H9 (cell line): Measurements from ENCODE around the gene BRD8. TPM values are rescaled to one million over a fixed set of nuclear protein-coding genes. Genes with fewer than 3 reads are reported as not detected.

Source experiments
- DNase-seq: peaks from one replicate; pipeline ENCODE4 v3.0.0-alpha.2; 2017
- H2AFZ ChIP-seq: one replicate; pipeline ENCODE4 v1.6.1; 2013; ENCODE audit warnings: mild to moderate bottlenecking, low read length, control low read depth, moderate library complexity
- H2AK5ac ChIP-seq: 2 replicates; pipeline ENCODE4 v1.6.1; 2013; ENCODE audit warnings: low read length, control low read depth, mixed read lengths; ENCODE audit not compliant: insufficient read length
- H2BK120ac ChIP-seq: one replicate; pipeline ENCODE4 v1.6.1; 2013; ENCODE audit warnings: low read depth, mild to moderate bottlenecking, low read length, control low read depth, inconsistent platforms; ENCODE audit not compliant: poor library complexity, severe bottlenecking
- H2BK12ac ChIP-seq: 2 replicates; pipeline ENCODE4 v1.6.1; 2013; ENCODE audit warnings: low read length, control low read depth, mixed read lengths, low read depth; ENCODE audit not compliant: insufficient read length
- H2BK15ac ChIP-seq: 2 replicates; pipeline ENCODE4 v1.6.1; 2013; ENCODE audit warnings: low read depth, low read length, control low read depth
- H2BK20ac ChIP-seq: one replicate; pipeline ENCODE4 v1.6.1; 2013; ENCODE audit warnings: low read depth, mild to moderate bottlenecking, low read length, control low read depth, inconsistent platforms; ENCODE audit not compliant: poor library complexity, severe bottlenecking
- H2BK5ac ChIP-seq: 2 replicates; pipeline ENCODE4 v1.6.1; 2013; ENCODE audit warnings: low read length, control low read depth, mixed read lengths; ENCODE audit not compliant: insufficient read length
- H3K14ac ChIP-seq: 2 replicates; pipeline ENCODE4 v1.6.1; 2013; ENCODE audit warnings: low read length, control low read depth; ENCODE audit not compliant: insufficient read depth
- H3K18ac ChIP-seq: 2 replicates; pipeline ENCODE4 v1.6.1; 2013; ENCODE audit warnings: low read depth, mild to moderate bottlenecking, mixed read lengths, low read length, control low read depth; ENCODE audit not compliant: insufficient read length
- H3K23ac ChIP-seq: 2 replicates; pipeline ENCODE4 v1.6.1; 2013; ENCODE audit warnings: low read length, control low read depth, mixed read lengths, low read depth; ENCODE audit not compliant: insufficient read length
- H3K23me2 ChIP-seq: 2 replicates; pipeline ENCODE4 v1.6.1; 2013; ENCODE audit warnings: low read depth, mild to moderate bottlenecking, mixed read lengths, low read length, control low read depth; ENCODE audit not compliant: insufficient read length, poor library complexity, severe bottlenecking
- H3K27ac ChIP-seq: 2 replicates; pipeline ENCODE4 v1.5.1; 2013; ENCODE audit warnings: low read length, control low read depth, mixed read lengths, low read depth; ENCODE audit not compliant: insufficient read length
- H3K27me3 ChIP-seq: 2 replicates; pipeline ENCODE4 v1.6.1; 2013; ENCODE audit warnings: low read length, control low read depth, inconsistent platforms; ENCODE audit not compliant: insufficient read depth
- H3K4ac ChIP-seq: 2 replicates; pipeline ENCODE4 v1.6.1; 2013; ENCODE audit warnings: low read depth, mild to moderate bottlenecking, control low read depth, inconsistent platforms, low read length, moderate library complexity
- H3K4me1 ChIP-seq: 2 replicates; pipeline ENCODE4 v1.6.1; 2013; ENCODE audit warnings: low read length, control low read depth, inconsistent platforms; ENCODE audit not compliant: insufficient read depth
- H3K4me2 ChIP-seq: 2 replicates; pipeline ENCODE4 v1.6.1; 2013; ENCODE audit warnings: low read length, control low read depth, mixed read lengths; ENCODE audit not compliant: insufficient read length, insufficient read depth
- H3K56ac ChIP-seq: 2 replicates; pipeline ENCODE4 v1.6.1; 2013; ENCODE audit warnings: low read depth, mild to moderate bottlenecking, mixed read lengths, low read length, control low read depth; ENCODE audit not compliant: insufficient read length
- H3K79me1 ChIP-seq: 2 replicates; pipeline ENCODE4 v1.6.1; 2013; ENCODE audit warnings: low read depth, mild to moderate bottlenecking, moderate library complexity, low read length, control low read depth, inconsistent platforms; ENCODE audit not compliant: insufficient read depth, poor library complexity, severe bottlenecking
- H3K79me2 ChIP-seq: 2 replicates; pipeline ENCODE4 v1.6.1; 2013; ENCODE audit warnings: low read length, control low read depth, inconsistent platforms; ENCODE audit not compliant: insufficient read depth
- H3K9ac ChIP-seq: 2 replicates; pipeline ENCODE4 v1.6.1; 2013; ENCODE audit warnings: low read length, control low read depth, mixed read lengths; ENCODE audit not compliant: insufficient read length; ENCODE audit errors: extremely low read depth
- H3K9me3 ChIP-seq: one replicate; pipeline ENCODE4 v1.6.1; 2013; ENCODE audit warnings: low read depth, low read length, inconsistent platforms; ENCODE audit not compliant: control insufficient read depth
- H3T11ph ChIP-seq: one replicate; pipeline ENCODE4 v1.6.1; 2013; ENCODE audit warnings: mild to moderate bottlenecking, low read length, control low read depth, inconsistent platforms
- H4K20me1 ChIP-seq: one replicate; pipeline ENCODE4 v1.6.1; 2013; ENCODE audit not compliant: control insufficient read depth, insufficient read length, insufficient read depth
- H4K5ac ChIP-seq: 2 replicates; pipeline ENCODE4 v1.6.1; 2013; ENCODE audit warnings: low read depth, mild to moderate bottlenecking, mixed read lengths, low read length, control low read depth; ENCODE audit not compliant: insufficient read length
- H4K8ac ChIP-seq: replicated peaks from 2 replicates; pipeline ENCODE4 v1.6.1; 2013; ENCODE audit warnings: low read length, control low read depth, mixed read lengths, low read depth; ENCODE audit not compliant: insufficient read length
- H4K91ac ChIP-seq: 2 replicates; pipeline ENCODE4 v1.6.1; 2013; ENCODE audit warnings: low read depth, mild to moderate bottlenecking, moderate library complexity, mixed read lengths, low read length, control low read depth; ENCODE audit not compliant: insufficient read length
- H3K27ac Mint-ChIP-seq, 3 experiments: 2 replicates in 2 of 3; 3 replicates in 1 of 3; pipeline ENCODE4 v1.8.0; 2020 to 2021; ENCODE audit warnings: mixed read lengths in 3 of 3, mild to moderate bottlenecking in 1 of 3, moderate library complexity in 1 of 3
- H3K27me3 Mint-ChIP-seq: 2 replicates; pipeline ENCODE4 v1.8.0; 2021; ENCODE audit warnings: low read depth, mild to moderate bottlenecking, moderate library complexity, mixed read lengths
- H3K36me3 Mint-ChIP-seq, 3 experiments: 2 replicates in 2 of 3; 3 replicates in 1 of 3; pipeline ENCODE4 v1.8.0; 2020 to 2021; ENCODE audit warnings: low read depth in 3 of 3, mixed read lengths in 3 of 3; ENCODE audit not compliant: insufficient read depth in 1 of 3
- H3K4me1 Mint-ChIP-seq, 2 experiments: 2 replicates each; pipeline ENCODE4 v1.8.0; 2020; ENCODE audit warnings: mixed read lengths in 2 of 2
- H3K4me3 Mint-ChIP-seq, 2 experiments: 2 replicates in 1 of 2; 3 replicates in 1 of 2; pipeline ENCODE4 v1.8.0; 2020 to 2021; ENCODE audit warnings: mild to moderate bottlenecking in 2 of 2, mixed read lengths in 2 of 2, moderate library complexity in 1 of 2
- H3K9me3 Mint-ChIP-seq, 2 experiments: 2 replicates in 1 of 2; 3 replicates in 1 of 2; pipeline ENCODE4 v1.8.0; 2020; ENCODE audit warnings: mild to moderate bottlenecking in 2 of 2, mixed read lengths in 2 of 2, moderate library complexity in 1 of 2
- WGBS: extraction: QIAGEN DNeasy Blood & Tissue Kit; methylation state at CpG from one replicate; pipeline ENCODE4 v1.1.7; 2013; ENCODE audit warnings: missing lambda C conversion rate, low lambda C conversion rate, mixed read lengths; ENCODE audit not compliant: insufficient read length; ENCODE audit errors: extremely low coverage; 5-methylcytosine and 5-hydroxymethylcytosine counted together
- total RNA-seq: library from RNA; stranded (reverse); gene quantifications from 2 replicates; pipeline ENCODE4 v1.2.1, GENCODE V29; 2021
- TF ChIP-seq, protein P1 (sequence below): fragments of 200-600 bp; sonication (generic); conservative IDR thresholded peaks from 3 replicates; pipeline ENCODE4 v1.8.0; 2021; ENCODE audit warnings: antibody characterized with exemption, mild to moderate bottlenecking

The BRD8 gene
- total RNA-seq, 1 experiment from 2014 or later: 67.9 TPM

DNA sequence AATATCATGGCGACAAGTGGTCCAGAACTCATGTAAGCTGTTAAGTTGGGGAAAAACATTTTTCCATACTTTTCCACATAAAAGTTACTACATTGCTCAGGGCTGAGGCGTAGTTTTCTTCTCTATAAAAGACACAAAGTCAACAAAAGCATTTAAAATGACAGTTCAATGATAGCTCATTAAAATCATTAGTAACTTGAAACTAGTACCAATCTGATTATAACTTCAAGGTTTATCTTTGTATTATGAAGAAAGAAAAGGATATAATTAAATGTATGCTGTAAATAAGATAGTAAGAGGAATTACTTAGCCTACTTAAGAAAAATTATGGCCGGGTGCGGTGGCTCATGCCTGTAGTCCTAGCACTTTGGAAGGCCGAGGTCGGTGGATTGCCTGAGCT is 49.1 kb downstream of the BRD8 start:
- no peaks in the 10 kb centered on the region for H3K36me3 Mint-ChIP-seq
- TF ChIP-seq, protein P1, sequence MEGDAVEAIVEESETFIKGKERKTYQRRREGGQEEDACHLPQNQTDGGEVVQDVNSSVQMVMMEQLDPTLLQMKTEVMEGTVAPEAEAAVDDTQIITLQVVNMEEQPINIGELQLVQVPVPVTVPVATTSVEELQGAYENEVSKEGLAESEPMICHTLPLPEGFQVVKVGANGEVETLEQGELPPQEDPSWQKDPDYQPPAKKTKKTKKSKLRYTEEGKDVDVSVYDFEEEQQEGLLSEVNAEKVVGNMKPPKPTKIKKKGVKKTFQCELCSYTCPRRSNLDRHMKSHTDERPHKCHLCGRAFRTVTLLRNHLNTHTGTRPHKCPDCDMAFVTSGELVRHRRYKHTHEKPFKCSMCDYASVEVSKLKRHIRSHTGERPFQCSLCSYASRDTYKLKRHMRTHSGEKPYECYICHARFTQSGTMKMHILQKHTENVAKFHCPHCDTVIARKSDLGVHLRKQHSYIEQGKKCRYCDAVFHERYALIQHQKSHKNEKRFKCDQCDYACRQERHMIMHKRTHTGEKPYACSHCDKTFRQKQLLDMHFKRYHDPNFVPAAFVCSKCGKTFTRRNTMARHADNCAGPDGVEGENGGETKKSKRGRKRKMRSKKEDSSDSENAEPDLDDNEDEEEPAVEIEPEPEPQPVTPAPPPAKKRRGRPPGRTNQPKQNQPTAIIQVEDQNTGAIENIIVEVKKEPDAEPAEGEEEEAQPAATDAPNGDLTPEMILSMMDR: no peak
- Histone ChIP-seq H3K23me2 (no peaks in the 10 kb centered on the region), H2BK12ac (no peak overlapping the region), H2BK5ac (no peak overlapping the region), H4K91ac (no peak overlapping the region), H3K4me2 (no peak overlapping the region), H3K27me3 (no peaks in the 10 kb centered on the region), H3K79me1 (no peaks in the 10 kb centered on the region), H2BK20ac (no peak overlapping the region), H3K4ac (no peak overlapping the region), H3K14ac (no peak overlapping the region), H3K56ac (no peak overlapping the region), H3K79me2 (no peaks in the 10 kb centered on the region), H4K8ac (no peak overlapping the region), H3K9me3 (no peaks in the 10 kb centered on the region), H3K4me1 (no peaks in the 10 kb centered on the region), H2AFZ (no peak overlapping the region), H4K20me1 (no peaks in the 10 kb centered on the region), H3T11ph (no peak overlapping the region), H4K5ac (no peak overlapping the region), H2BK15ac (no peak overlapping the region), H2AK5ac (no peak overlapping the region), H3K27ac (no peak overlapping the region), H3K23ac (no peak overlapping the region), H3K9ac (no peak overlapping the region), H3K18ac (no peak overlapping the region), H2BK120ac (no peak overlapping the region)
- H3K4me3 Mint-ChIP-seq: no peak overlapping the region
- DNase-seq: no peak
- H3K4me1 Mint-ChIP-seq: peaks cover 2% of the 10 kb centered on the region in 2 experiments; a peak in 3 of 4 replicates
- peaks cover 8% of the 10 kb centered on the region; the same call in 1 of the 2 replicates for H3K27me3 Mint-ChIP-seq
- H3K9me3 Mint-ChIP-seq: no peaks in the 10 kb centered on the region; a peak in 1 of 5 replicates
- no CpG with 5 or more reads among the region's 6 CpGs for WGBS
- H3K27ac Mint-ChIP-seq: no peak overlapping the region
